Activated T-helper 1 cell treated with anti-CD3 and anti-CD28 coated beads, Interleukin-12 subunit alpha, Interleukin-12 subunit beta, Interleukin-2, Interleukin-4 antibody, amounts not matched to agents 30 ng/mL and 10 ng/mL and 1 ng/mL, durations not matched to agents 14 hours and 24 hours and 36 hours (primary cell): ENCODE measurements around the gene KLRF1. TPM values are rescaled to one million over a fixed set of nuclear protein-coding genes. Genes with fewer than 3 reads are reported as not detected.

Source experiments
- DNase-seq: peaks from one replicate; pipeline ENCODE4 v3.0.0; 2021; ENCODE audit warnings: low spot score
- H3K27ac Mint-ChIP-seq: one replicate; pipeline ENCODE4 v1.8.0; 2021; ENCODE audit warnings: mild to moderate bottlenecking, mixed read lengths
- H3K27me3 Mint-ChIP-seq: one replicate; pipeline ENCODE4 v1.8.0; 2022; ENCODE audit warnings: mild to moderate bottlenecking, moderate library complexity, mixed read lengths; ENCODE audit not compliant: insufficient read depth
- H3K36me3 Mint-ChIP-seq: one replicate; pipeline ENCODE4 v1.8.0; 2021; ENCODE audit warnings: low read depth, mixed read lengths
- H3K4me1 Mint-ChIP-seq: one replicate; pipeline ENCODE4 v1.8.0; 2021; ENCODE audit warnings: low read depth, mixed read lengths
- H3K4me3 Mint-ChIP-seq: one replicate; pipeline ENCODE4 v1.8.0; 2021; ENCODE audit warnings: mild to moderate bottlenecking, moderate library complexity, mixed read lengths
- H3K9me3 Mint-ChIP-seq: one replicate; pipeline ENCODE4 v1.8.0; 2021; ENCODE audit warnings: mixed read lengths
- intact Hi-C: fragments of 100-400 bp; cut with micrococcal nuclease; formaldehyde crosslinking; loops from one replicate; pipeline ENCODE4 v1.15.1; 2024
- total RNA-seq: library from RNA; stranded (reverse); gene quantifications from 2 replicates; pipeline ENCODE4 v1.2.3, GENCODE V29; 2022

The KLRF1 gene
- total RNA-seq, 1 donor from 2014 or later = not detected

DNA sequence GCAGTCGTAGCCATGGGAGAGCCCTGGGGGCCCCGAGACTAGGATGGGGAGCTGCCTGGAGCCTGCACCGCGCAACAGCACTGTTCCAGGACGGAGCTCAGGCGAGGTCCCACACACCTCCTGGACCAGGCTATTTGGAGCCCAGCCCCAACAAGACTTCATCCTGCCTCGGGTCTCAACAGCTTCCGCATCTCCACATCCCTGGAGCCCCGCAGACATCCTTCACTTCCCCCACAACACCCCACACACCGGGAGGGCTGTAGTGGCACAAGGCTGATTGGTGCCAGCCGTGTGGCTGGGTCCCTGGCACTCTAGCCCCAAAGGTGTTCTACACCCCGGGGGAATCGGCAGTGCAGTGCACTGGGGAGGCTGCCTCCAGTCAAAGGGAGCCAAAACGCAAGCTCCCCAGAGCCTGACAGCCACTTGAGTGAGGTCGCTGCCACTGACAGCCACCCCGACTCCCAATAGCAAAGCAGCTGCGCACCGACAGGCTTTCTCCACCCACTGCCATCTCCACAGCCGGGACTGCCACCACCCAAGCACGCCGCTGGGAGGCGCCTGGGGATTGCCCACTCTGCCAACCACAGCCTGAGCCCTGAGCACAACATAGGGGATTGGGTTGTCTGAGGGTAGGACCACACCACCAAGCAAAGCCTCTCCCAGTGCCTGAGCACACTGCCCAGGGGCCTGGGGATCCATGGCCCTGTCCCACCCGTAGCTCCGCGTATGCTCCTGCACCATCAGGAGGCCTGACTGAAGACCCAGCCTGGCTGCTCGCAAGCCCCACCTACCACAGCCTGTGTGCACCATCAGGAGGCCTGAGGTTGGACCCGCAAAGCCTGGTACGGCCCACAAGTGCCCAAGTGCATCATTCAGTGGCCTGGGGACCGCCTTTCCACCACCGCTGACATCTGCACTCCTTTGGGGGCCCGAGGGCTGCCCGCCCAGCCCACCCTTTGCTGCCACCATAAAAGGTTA is 13.2 kb upstream of the KLRF1 start:
- Mint-ChIP-seq H3K4me1 (peaks cover 35% of the 10 kb centered on the region), H3K27ac (peak overlapping the region; percentile 61), H3K4me3 (peak overlapping the region; percentile 87), H3K36me3 (no peaks in the 10 kb centered on the region), H3K9me3 (no peaks in the 10 kb centered on the region), H3K27me3 (peaks cover 21% of the 10 kb centered on the region)
- peak; percentile 90 for DNase-seq
- intact Hi-C loops = loop anchor here (1.0 to 5.0 kb wide), 7 partner anchors 55 to 326 kb away; partner anchors contain the start of gene CLEC2B

- no peaks in the 10 kb centered on the region for H3K36me3 Mint-ChIP-seq
- intact Hi-C loops = no loop called here
- no peak overlapping the region for H3K4me3 Mint-ChIP-seq
- H3K9me3 Mint-ChIP-seq = peaks cover 4% of the 10 kb centered on the region
- H3K27me3 Mint-ChIP-seq = peaks cover 44% of the 10 kb centered on the region
- H3K27ac Mint-ChIP-seq = no peak overlapping the region
- no peak for DNase-seq
- H3K4me1 Mint-ChIP-seq = peaks cover 5% of the 10 kb centered on the region
These were observed 6.9 kb upstream of the KLRF1 start for GRCh38 chr12:9820281-9820930.

GRCh38 chr12:9829483-9829882 is 2.2 kb downstream of the KLRF1 start:
- intact Hi-C loops = no loop called here
- no peaks in the 10 kb centered on the region for H3K4me1 Mint-ChIP-seq
- H3K36me3 Mint-ChIP-seq = no peaks in the 10 kb centered on the region
- no peak for DNase-seq
- H3K4me3 Mint-ChIP-seq = no peak overlapping the region
- no peaks in the 10 kb centered on the region for H3K9me3 Mint-ChIP-seq
- H3K27ac Mint-ChIP-seq = no peak overlapping the region
- peaks cover 21% of the 10 kb centered on the region for H3K27me3 Mint-ChIP-seq

- Mint-ChIP-seq H3K9me3 (no peaks in the 10 kb centered on the region), H3K36me3 (no peaks in the 10 kb centered on the region)
- intact Hi-C loops = no loop called here
These were observed 2.7 kb downstream of the KLRF1 start for GRCh38 chr12:9829982-9830381.

DNA sequence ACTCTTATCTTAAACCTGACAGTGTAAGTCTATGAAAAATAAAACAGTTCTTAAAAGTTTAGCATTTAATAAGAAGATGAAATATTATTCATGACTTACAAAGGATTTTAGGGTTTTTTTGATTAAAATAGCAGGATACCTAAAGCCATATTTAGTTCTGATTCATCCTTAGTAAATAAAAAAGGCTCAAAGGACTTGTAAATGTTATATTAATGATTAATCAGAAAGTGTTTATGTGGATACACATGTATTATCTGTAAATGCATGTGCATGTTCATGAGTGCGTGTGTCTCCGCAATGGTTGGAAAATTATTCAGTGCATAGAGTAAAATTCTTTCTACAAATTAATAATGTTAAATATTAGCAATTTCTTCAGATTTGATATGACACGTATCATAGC is 4.4 kb downstream of the KLRF1 start:
- no peak overlapping the region for H3K27ac Mint-ChIP-seq
- H3K9me3 Mint-ChIP-seq = no peaks in the 10 kb centered on the region
- intact Hi-C loops = no loop called here
- no peaks in the 10 kb centered on the region for H3K36me3 Mint-ChIP-seq
- peaks cover 6% of the 10 kb centered on the region for H3K27me3 Mint-ChIP-seq
- H3K4me1 Mint-ChIP-seq = no peaks in the 10 kb centered on the region
- H3K4me3 Mint-ChIP-seq = no peak overlapping the region
- no peak for DNase-seq

More at GRCh38 chr12:9829982-9830381, 2.7 kb downstream of the KLRF1 start:
- no peak overlapping the region for H3K27ac Mint-ChIP-seq
- peaks cover 16% of the 10 kb centered on the region for H3K27me3 Mint-ChIP-seq
- DNase-seq = no peak
- H3K4me1 Mint-ChIP-seq = no peaks in the 10 kb centered on the region
- H3K4me3 Mint-ChIP-seq = no peak overlapping the region

GRCh38 chr12:9843407-9843806 is 16.1 kb downstream of the KLRF1 start:
- peaks cover 3% of the 10 kb centered on the region for H3K36me3 Mint-ChIP-seq

DNA sequence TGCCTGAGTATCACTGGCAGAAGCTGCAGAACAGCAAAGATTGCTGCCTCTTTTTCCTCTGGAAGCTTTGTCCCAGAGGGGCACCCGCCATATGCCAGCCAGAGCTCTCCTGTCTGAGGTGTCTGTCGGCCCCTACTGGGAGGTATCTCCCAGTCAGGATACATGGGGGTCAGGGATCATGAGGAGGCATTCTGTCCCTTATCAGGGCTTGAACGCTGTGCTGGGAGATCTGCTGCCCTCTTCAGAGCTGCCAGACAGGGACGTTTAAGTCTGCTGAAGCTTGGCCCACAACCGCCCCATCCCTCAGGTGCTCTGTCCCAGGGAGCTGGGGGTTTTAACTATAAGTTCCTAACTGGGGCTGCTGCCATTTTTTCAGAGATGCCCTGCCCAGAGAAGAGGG is 21.6 kb downstream of the KLRF1 start:
- Mint-ChIP-seq H3K4me1 (peaks cover 10% of the 10 kb centered on the region), H3K27ac (no peak overlapping the region), H3K9me3 (peaks cover 21% of the 10 kb centered on the region), H3K36me3 (peaks cover 39% of the 10 kb centered on the region), H3K27me3 (peaks cover 19% of the 10 kb centered on the region), H3K4me3 (no peak overlapping the region)
- intact Hi-C loops = loop anchor here (5.0 kb wide), 1 partner anchor 47 kb away; no protein-coding TSS in a partner anchor
- DNase-seq = no peak

More at GRCh38 chr12:9843407-9843806, 16.1 kb downstream of the KLRF1 start:
- Mint-ChIP-seq H3K4me1 (no peaks in the 10 kb centered on the region), H3K27me3 (peaks cover 24% of the 10 kb centered on the region), H3K4me3 (no peak overlapping the region), H3K9me3 (peaks cover 17% of the 10 kb centered on the region), H3K27ac (no peak overlapping the region)
- no peak for DNase-seq
- intact Hi-C loops = no loop called here

DNA sequence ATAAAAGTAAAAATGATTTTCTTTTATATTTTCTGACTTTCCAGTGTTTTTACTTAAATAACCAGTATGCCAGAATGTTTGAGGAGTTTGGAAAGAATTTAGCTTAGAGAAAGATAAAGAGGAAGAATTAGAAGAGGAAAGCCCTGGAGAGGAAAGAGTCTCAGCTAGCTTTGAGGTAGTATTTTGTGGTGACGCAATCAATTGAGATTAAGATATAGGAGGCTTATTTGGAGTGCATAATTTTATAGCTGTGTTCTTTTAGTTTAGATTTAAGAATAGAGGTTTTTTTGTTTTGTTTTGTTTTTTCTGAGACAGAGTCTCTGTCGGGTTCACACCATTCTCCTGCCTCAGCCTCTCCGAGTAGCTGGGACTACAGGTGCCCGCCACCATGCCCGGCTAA is 23.8 kb downstream of the KLRF1 start:
- intact Hi-C loops = no loop called here
- H3K27me3 Mint-ChIP-seq = peaks cover 10% of the 10 kb centered on the region
- peaks cover 20% of the 10 kb centered on the region for H3K9me3 Mint-ChIP-seq
- peaks cover 58% of the 10 kb centered on the region for H3K36me3 Mint-ChIP-seq
- no peak overlapping the region for H3K4me3 Mint-ChIP-seq
- DNase-seq = no peak
- no peak overlapping the region for H3K27ac Mint-ChIP-seq
- peaks cover 16% of the 10 kb centered on the region for H3K4me1 Mint-ChIP-seq

DNA sequence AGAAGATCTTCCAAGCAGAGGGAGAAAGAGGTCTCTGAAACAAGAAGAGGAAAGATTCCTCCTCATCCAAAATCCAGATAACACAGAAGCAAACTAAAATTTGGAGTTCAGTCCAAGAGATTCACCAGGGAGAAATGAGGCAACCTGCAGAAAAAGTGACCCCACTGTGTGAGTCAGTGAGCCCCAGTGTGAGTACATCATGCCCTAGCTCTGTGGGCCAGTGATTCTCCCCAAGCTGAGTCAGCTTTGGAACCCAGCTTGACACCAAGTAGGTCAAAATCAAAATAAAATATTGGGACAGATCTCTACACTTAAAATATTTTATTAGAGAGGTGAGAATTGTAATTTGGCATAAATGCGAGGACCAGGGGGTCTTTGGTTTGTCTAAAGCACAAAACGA is 24.6 kb downstream of the KLRF1 start:
- DNase-seq = no peak
- no peak overlapping the region for H3K27ac Mint-ChIP-seq
- intact Hi-C loops = no loop called here
- H3K36me3 Mint-ChIP-seq = peaks cover 62% of the 10 kb centered on the region
- peaks cover 11% of the 10 kb centered on the region for H3K9me3 Mint-ChIP-seq
- H3K27me3 Mint-ChIP-seq = peaks cover under 1% of the 10 kb centered on the region
- no peak overlapping the region for H3K4me3 Mint-ChIP-seq
- peaks cover 22% of the 10 kb centered on the region for H3K4me1 Mint-ChIP-seq

GRCh38 chr12:9856151-9856550 is 28.9 kb downstream of the KLRF1 start:
- H3K27ac Mint-ChIP-seq = no peak overlapping the region
- peaks cover 73% of the 10 kb centered on the region for H3K36me3 Mint-ChIP-seq
- H3K4me1 Mint-ChIP-seq = peaks cover 51% of the 10 kb centered on the region
- no peak overlapping the region for H3K4me3 Mint-ChIP-seq
- no peaks in the 10 kb centered on the region for H3K27me3 Mint-ChIP-seq
- intact Hi-C loops = no loop called here
- no peak for DNase-seq
- no peaks in the 10 kb centered on the region for H3K9me3 Mint-ChIP-seq

DNA sequence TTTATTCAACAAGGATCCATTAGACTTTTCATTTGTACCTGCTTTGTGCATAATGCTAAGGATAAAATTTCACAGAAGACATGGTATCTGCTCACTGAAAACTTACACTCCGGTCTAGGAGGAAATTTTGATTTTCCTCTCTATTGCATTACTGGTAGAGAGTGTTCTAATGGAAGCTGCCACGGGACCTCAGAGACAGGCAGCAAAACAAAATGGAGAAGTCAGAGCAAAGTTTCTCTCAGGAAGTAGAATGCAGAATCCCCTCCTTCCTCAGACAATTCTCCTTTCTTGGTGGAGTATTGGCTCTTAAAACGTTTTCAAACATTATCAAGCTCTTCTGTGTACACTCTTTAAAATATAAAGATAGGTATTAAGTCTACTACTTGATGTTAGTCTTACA is 29.6 kb downstream of the KLRF1 start:
- H3K4me3 Mint-ChIP-seq = no peak overlapping the region
- intact Hi-C loops = loop anchor here (1.0 kb wide), 1 partner anchor 8 kb away; no protein-coding TSS in a partner anchor
- H3K9me3 Mint-ChIP-seq = no peaks in the 10 kb centered on the region
- no peaks in the 10 kb centered on the region for H3K27me3 Mint-ChIP-seq
- no peak overlapping the region for H3K27ac Mint-ChIP-seq
- H3K4me1 Mint-ChIP-seq = peaks cover 53% of the 10 kb centered on the region
- peaks cover 68% of the 10 kb centered on the region for H3K36me3 Mint-ChIP-seq
- DNase-seq = no peak

DNA sequence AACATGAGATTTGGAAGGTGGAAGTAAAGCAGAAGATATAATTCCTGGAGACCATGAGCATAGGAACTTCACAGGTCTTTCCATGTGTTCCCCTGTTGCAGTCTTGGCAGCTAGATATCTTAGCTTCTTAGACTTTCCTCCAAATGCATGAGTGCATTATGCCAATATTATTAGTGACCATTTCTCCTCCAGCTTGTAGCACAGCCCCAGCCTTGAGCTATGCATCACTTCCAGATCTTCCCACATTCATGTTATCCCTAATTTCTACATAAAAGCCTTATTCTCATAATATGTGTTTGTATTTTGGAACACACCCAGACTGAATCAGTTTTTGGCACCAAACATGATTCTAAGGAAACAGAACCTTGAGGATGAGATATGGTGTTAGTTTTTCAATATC is 30.9 kb downstream of the KLRF1 start:
- Mint-ChIP-seq H3K36me3 (peaks cover 67% of the 10 kb centered on the region), H3K27me3 (no peaks in the 10 kb centered on the region), H3K27ac (no peak overlapping the region), H3K4me1 (peaks cover 56% of the 10 kb centered on the region), H3K9me3 (peaks cover 9% of the 10 kb centered on the region), H3K4me3 (no peak overlapping the region)
- DNase-seq = no peak
- intact Hi-C loops = no loop called here
